Testis (tissue), 2 donors: ENCODE results near the gene ME3.

Experiments used
- POLR2A ChIP-seq: fragments of 450-650 bp; IDR thresholded peaks from one replicate; pipeline ENCODE4 v1.6.1; 2017; ENCODE audit warnings: antibody characterized with exemption, mild to moderate bottlenecking, moderate library complexity
- TF ChIP-seq, protein P1 (sequence below), 3 experiments: fragments of 450-650 bp in 2 of 3; fragments of 200-600 bp in 1 of 3; sonication (generic) in 1 of 3; IDR thresholded peaks; one replicate each; pipeline ENCODE4 v1.5.1; 2016 to 2019; ENCODE audit warnings: antibody characterized with exemption in 3 of 3, mild to moderate bottlenecking in 2 of 3, moderate library complexity in 1 of 3

DNA sequence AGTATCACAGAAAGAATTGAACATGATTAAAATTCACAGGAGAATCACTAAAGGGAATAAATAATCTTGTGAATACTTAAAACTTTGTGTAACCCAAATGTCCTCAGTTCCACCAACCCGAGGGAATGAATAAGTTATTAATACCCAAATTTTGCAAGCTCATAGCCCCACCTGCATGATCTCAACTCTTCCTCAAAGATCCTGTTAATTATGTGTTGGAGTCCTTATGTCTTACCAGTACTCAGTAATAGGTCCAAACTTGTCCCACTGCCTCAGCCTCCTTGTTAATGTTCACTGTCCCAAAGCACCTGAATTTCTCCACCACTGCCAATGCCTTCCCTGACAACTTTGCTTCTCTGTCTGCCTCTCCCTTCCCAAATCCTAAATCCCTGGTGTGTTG lies 46.1 kb upstream of the ME3 start:
- TF ChIP-seq, protein P1, sequence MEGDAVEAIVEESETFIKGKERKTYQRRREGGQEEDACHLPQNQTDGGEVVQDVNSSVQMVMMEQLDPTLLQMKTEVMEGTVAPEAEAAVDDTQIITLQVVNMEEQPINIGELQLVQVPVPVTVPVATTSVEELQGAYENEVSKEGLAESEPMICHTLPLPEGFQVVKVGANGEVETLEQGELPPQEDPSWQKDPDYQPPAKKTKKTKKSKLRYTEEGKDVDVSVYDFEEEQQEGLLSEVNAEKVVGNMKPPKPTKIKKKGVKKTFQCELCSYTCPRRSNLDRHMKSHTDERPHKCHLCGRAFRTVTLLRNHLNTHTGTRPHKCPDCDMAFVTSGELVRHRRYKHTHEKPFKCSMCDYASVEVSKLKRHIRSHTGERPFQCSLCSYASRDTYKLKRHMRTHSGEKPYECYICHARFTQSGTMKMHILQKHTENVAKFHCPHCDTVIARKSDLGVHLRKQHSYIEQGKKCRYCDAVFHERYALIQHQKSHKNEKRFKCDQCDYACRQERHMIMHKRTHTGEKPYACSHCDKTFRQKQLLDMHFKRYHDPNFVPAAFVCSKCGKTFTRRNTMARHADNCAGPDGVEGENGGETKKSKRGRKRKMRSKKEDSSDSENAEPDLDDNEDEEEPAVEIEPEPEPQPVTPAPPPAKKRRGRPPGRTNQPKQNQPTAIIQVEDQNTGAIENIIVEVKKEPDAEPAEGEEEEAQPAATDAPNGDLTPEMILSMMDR (IDR thresholded peaks at IDR 0.05) = no peak
- TF ChIP-seq POLR2A = no peak
